Karpas-422 (cell line): ENCODE results near the gene HYDIN. TPM values are rescaled to one million over a fixed set of nuclear protein-coding genes. Genes with fewer than 3 reads are reported as not detected.

Source experiments
- DNase-seq: peaks from one replicate; pipeline ENCODE4 v3.0.0-alpha.2; 2015
- H2AFZ ChIP-seq: fragments of 200-600 bp; sonication (generic); 2 replicates; pipeline ENCODE4 v1.6.1; 2014; ENCODE audit warnings: antibody characterized with exemption, low read length, mixed read lengths
- H3K27ac ChIP-seq: fragments of 200-600 bp; sonication (generic); 2 replicates; pipeline ENCODE4 v1.5.1; 2014; ENCODE audit warnings: mild to moderate bottlenecking, low read length, moderate library complexity
- H3K27me3 ChIP-seq: fragments of 200-600 bp; sonication (generic); 2 replicates; pipeline ENCODE4 v1.6.1; 2014; ENCODE audit warnings: low read length, mixed read lengths
- H3K36me3 ChIP-seq: fragments of 200-600 bp; sonication (generic); 2 replicates; pipeline ENCODE4 v1.6.1; 2014; ENCODE audit warnings: low read length, mixed read lengths; ENCODE audit not compliant: insufficient read depth
- H3K4me1 ChIP-seq: fragments of 200-600 bp; sonication (generic); 2 replicates; pipeline ENCODE4 v1.6.1; 2014; ENCODE audit warnings: mild to moderate bottlenecking, low read length, mixed read lengths
- H3K4me2 ChIP-seq: fragments of 200-600 bp; sonication (generic); 2 replicates; pipeline ENCODE4 v1.6.1; 2014; ENCODE audit warnings: low read length, low read depth, mild to moderate bottlenecking; ENCODE audit not compliant: poor library complexity, severe bottlenecking
- H3K4me3 ChIP-seq: fragments of 200-600 bp; sonication (generic); 2 replicates; pipeline ENCODE4 v1.5.1; 2014; ENCODE audit warnings: mild to moderate bottlenecking, antibody characterized with exemption, low read length, mixed read lengths
- H3K79me2 ChIP-seq: fragments of 200-600 bp; sonication (generic); 2 replicates; pipeline ENCODE4 v1.6.1; 2014; ENCODE audit warnings: mild to moderate bottlenecking, low read length, mixed read lengths
- H3K9ac ChIP-seq: fragments of 200-600 bp; sonication (generic); 2 replicates; pipeline ENCODE4 v1.6.0; 2014; ENCODE audit warnings: low read length
- H3K9me2 ChIP-seq: fragments of 200-600 bp; sonication (generic), shearing (Covaris generic); replicated peaks from 2 replicates; pipeline ENCODE4 v1.6.0; 2014; ENCODE audit warnings: mild to moderate bottlenecking, low read length, moderate library complexity; ENCODE audit not compliant: insufficient read depth
- H3K9me3 ChIP-seq: fragments of 300-700, 200-600 bp; sonication (generic); 2 replicates; pipeline ENCODE4 v1.6.1; 2014; ENCODE audit warnings: low read length, mixed read lengths
- H4K20me1 ChIP-seq: fragments of 200-600 bp; sonication (generic); 2 replicates; pipeline ENCODE4 v1.6.1; 2014; ENCODE audit warnings: mild to moderate bottlenecking, antibody characterized with exemption, low read length, low read depth; ENCODE audit not compliant: insufficient read depth
- total RNA-seq: library from RNA; depleted of rRNA; stranded (reverse); fragments of >200 nt; shearing (Covaris generic); gene quantifications from 2 replicates; pipeline ENCODE4 v1.2.3, GENCODE V29; 2014; ENCODE audit warnings: low replicate concordance

HYDIN gene
- total RNA-seq, 1 experiment from 2014 or later, result not detected

DNA sequence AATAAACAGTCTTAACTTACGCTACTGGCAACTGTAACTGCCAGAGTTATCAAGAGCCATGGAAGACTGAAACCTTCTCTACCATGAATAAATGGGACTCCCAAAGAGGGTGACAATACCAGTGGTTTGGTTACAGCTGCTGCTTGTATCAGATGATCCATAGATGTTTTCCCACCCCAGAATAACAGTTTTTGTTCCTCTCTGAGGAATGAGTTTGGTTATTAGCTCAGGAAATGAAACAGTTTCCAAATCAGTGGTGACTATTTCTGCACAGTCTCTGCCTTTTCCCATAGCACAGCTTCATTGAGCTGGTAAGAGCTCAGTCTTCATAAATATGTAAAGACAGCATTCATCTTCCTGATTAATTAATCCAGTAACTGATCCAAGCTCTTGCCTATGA lies 14.0 kb upstream of the HYDIN start:
- Histone ChIP-seq H3K9me2 (no peaks in the 10 kb centered on the region), H3K9me3 (no peaks in the 10 kb centered on the region), H3K79me2 (no peaks in the 10 kb centered on the region), H4K20me1 (no peaks in the 10 kb centered on the region), H3K27ac (no peak overlapping the region), H2AFZ (no peak overlapping the region), H3K27me3 (no peaks in the 10 kb centered on the region), H3K4me1 (no peaks in the 10 kb centered on the region), H3K4me3 (no peak overlapping the region), H3K36me3 (no peaks in the 10 kb centered on the region), H3K9ac (no peak overlapping the region), H3K4me2 (no peak overlapping the region)
- DNase-seq, result no peak

DNA sequence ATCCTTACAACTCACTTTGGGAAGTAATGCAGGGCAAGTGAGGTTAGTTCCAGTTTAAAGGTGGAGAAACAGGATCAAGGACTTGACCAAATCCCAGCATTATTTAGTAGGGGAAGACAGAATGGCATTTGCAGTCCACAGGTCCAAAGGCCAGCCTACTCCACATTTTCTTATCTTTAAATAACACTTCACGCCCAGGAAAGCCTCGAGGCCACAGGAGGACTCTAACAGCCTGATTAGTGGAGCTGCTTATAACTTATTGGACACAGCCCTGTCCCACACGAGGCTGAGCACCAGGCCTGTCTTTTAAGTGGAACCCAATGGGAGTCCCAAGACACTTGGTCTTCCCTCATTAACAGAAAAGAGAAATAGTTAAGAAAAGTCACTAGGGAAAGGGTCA lies 12.1 kb upstream of the HYDIN start:
- no peak overlapping the region for H3K9ac ChIP-seq
- no peaks in the 10 kb centered on the region for H3K9me3 ChIP-seq
- H3K36me3 ChIP-seq, result no peaks in the 10 kb centered on the region
- no peaks in the 10 kb centered on the region for H3K27me3 ChIP-seq
- no peaks in the 10 kb centered on the region for H3K79me2 ChIP-seq
- H3K9me2 ChIP-seq, result no peaks in the 10 kb centered on the region
- no peak overlapping the region for H3K4me2 ChIP-seq
- no peaks in the 10 kb centered on the region for H4K20me1 ChIP-seq
- no peak overlapping the region for H2AFZ ChIP-seq
- H3K4me1 ChIP-seq, result no peaks in the 10 kb centered on the region
- no peak overlapping the region for H3K27ac ChIP-seq
- H3K4me3 ChIP-seq, result no peak overlapping the region
- no peak for DNase-seq

DNA sequence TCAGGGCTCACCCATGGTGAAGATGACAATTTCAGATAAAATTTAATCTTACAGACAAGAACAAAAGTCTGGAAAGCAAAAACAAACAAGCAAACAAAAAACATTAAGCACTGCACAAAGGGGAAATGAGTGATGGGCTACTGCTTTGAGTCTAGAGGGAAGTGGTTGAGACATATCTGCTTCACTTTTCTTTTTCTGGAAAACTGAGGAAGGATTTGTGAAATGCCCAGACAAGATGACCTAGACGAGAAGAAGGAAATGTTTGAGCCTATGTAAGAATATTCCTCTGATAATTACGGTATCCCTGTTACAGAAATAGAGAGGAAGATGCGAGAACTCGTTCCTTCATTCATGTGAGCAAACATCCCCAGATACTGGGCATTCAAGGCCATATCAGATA lies 11.5 kb upstream of the HYDIN start:
- DNase-seq, result no peak
- Histone ChIP-seq H3K4me2 (no peak overlapping the region), H3K4me1 (no peaks in the 10 kb centered on the region), H2AFZ (no peak overlapping the region), H4K20me1 (no peaks in the 10 kb centered on the region), H3K36me3 (no peaks in the 10 kb centered on the region), H3K9me2 (no peaks in the 10 kb centered on the region), H3K27ac (no peak overlapping the region), H3K9me3 (no peaks in the 10 kb centered on the region), H3K79me2 (no peaks in the 10 kb centered on the region), H3K27me3 (no peaks in the 10 kb centered on the region), H3K4me3 (no peak overlapping the region), H3K9ac (no peak overlapping the region)

DNA sequence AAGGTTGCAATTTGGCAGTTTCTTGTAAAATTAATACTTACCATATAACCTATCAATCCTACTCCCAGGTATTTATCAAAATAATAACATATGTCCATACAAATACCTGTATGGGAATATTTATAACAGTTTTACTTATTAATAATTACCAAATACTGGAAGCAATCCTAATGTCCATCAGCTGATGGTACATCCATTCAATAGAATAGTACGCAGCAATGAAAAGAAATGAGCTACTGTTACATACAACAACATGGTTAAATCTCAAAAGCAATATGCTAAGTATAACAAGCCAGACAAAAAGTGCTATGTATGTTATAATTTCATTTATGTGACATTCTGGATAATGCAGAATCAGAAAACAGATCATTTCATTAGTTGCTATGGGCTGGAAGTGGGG lies 1.2 kb downstream of the HYDIN start:
- Histone ChIP-seq H3K36me3 (no peaks in the 10 kb centered on the region), H3K4me1 (no peaks in the 10 kb centered on the region), H3K27ac (no peak overlapping the region), H3K9me2 (no peaks in the 10 kb centered on the region), H3K9ac (no peak overlapping the region), H2AFZ (no peak overlapping the region), H3K4me3 (no peak overlapping the region), H4K20me1 (no peaks in the 10 kb centered on the region), H3K27me3 (no peaks in the 10 kb centered on the region), H3K4me2 (no peak overlapping the region), H3K79me2 (no peaks in the 10 kb centered on the region), H3K9me3 (peaks cover 19% of the 10 kb centered on the region)
- no peak for DNase-seq

DNA sequence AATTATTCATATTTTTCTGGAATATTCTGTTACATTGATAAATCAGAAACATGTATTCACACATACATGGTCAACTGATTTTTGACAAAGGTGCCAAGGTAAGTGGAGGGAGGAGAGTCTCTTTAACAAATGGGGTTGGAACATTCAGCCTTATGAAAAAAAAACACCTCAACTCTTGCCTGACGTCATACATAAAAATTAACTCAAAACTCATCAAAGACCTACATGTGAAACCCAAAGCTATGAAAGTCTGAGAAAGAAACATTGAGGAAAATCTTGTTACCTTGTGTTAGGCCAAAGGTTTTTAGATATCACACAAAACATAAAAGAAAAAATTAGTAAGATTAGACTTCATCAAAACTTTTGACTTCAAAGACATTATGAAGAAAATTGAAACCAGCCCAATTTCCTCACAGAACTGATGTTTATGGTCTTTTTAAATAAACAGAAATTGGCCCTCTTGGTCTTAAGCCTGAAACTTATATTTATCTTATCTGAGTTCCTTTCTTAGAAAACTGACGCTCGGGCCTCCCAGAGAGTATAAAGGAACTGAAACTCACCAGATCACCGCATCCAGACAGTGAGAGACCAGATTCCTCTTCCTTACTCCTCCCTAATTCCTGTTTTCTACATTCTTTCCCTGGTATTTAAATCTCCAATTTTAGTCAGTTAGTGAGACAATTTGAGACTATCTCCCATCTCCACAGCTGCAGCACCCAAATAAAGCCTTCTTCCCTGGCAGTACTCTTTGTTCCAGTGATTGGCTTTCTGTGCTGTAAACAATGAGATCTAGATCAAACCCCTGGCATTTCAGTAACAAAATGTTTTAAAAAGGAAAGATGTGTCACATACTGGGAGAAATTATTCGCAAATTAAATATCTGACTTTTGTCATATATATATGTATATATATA lies 4.0 kb downstream of the HYDIN start:
- no peaks in the 10 kb centered on the region for H3K4me1 ChIP-seq
- no peaks in the 10 kb centered on the region for H3K9me2 ChIP-seq
- no peaks in the 10 kb centered on the region for H4K20me1 ChIP-seq
- H3K4me3 ChIP-seq, result no peak overlapping the region
- no peak overlapping the region for H3K27ac ChIP-seq
- H3K79me2 ChIP-seq, result no peaks in the 10 kb centered on the region
- no peak overlapping the region for H3K4me2 ChIP-seq
- no peaks in the 10 kb centered on the region for H3K36me3 ChIP-seq
- H2AFZ ChIP-seq, result no peak overlapping the region
- H3K9me3 ChIP-seq, result peaks cover 24% of the 10 kb centered on the region
- no peak overlapping the region for H3K9ac ChIP-seq
- DNase-seq, result no peak
- H3K27me3 ChIP-seq, result no peaks in the 10 kb centered on the region

DNA sequence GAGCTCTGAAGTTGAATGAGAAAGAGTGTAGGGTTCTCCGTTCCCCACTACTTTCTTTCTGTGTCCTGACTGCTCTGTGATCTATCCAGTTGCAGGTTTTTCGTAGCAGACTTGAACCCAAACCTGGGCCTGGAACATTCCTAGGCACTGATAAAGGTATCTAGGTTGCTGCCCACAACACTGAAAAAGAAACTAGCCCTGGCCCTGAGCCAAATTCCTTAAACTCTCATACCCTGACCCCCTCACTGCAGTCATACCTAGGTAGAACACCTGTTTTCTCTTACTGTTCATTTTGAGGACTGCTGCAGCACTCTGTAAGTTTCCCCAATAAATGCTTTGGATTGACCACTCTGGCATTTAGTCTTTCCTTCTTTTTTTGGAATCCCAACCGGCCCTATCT lies 5.4 kb downstream of the HYDIN start:
- Histone ChIP-seq H3K9ac (no peak overlapping the region), H3K4me1 (no peaks in the 10 kb centered on the region), H3K36me3 (no peaks in the 10 kb centered on the region), H2AFZ (no peak overlapping the region), H4K20me1 (no peaks in the 10 kb centered on the region), H3K4me3 (no peak overlapping the region), H3K79me2 (no peaks in the 10 kb centered on the region), H3K9me2 (no peaks in the 10 kb centered on the region), H3K27me3 (no peaks in the 10 kb centered on the region), H3K4me2 (no peak overlapping the region), H3K27ac (no peak overlapping the region), H3K9me3 (peaks cover 24% of the 10 kb centered on the region)
- no peak for DNase-seq

DNA sequence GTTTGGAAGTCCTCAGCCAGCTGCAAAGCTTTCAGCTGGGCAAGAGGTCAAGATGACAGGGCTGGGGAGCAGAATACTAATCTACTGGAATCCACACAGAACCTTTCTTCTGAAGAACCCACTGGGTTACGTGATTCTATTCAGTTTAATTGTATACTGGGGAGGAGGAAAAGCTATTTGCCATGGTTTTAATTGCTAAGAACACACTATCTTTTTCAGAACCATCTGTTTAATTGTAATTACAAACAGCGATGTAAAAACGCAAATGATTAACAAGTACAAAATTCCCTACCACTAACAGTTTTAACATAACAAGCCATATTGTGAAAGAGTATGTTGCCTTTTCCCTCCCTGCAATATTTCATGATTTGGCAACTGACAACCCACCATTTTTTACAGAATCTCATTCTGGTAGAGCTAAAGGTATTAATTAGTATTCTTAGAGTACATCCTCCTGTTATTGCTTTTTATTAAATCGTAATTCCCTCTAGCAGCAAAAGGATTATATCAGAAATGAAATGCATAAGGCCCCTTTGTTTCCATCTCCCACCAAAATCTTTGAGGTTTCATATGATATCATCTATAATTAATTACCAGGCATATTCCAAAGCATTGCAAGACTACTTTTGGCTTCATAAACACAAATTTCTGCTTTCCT lies 12.1 kb downstream of the HYDIN start:
- Histone ChIP-seq H3K4me1 (no peaks in the 10 kb centered on the region), H4K20me1 (no peaks in the 10 kb centered on the region), H3K9me2 (no peaks in the 10 kb centered on the region), H3K36me3 (no peaks in the 10 kb centered on the region), H3K79me2 (no peaks in the 10 kb centered on the region), H3K27ac (no peak overlapping the region), H3K27me3 (no peaks in the 10 kb centered on the region), H3K4me3 (no peak overlapping the region), H2AFZ (no peak overlapping the region), H3K4me2 (no peak overlapping the region), H3K9ac (no peak overlapping the region), H3K9me3 (0 out of 2 replicates have a peak, but pooled peaks cover 5% of the 10 kb centered on the region)
- no peak for DNase-seq

DNA sequence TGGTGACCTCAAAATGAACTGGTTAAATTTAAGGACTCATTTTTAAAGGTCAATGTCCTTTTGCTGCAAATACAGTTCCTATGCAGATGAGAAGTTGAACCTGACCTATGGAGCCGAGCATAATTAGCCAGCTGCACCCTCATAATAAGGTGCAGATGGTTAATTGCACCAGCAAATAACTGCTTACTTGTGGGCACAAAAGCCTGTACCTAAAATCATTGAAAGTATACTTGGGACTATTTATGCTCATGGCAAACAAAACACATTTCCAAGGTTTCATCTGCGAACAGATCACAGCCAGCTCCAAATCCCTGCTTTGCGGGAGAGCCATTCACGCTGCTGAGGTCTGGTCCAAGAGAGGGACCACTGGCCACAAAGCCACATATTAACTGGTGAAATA lies 13.0 kb downstream of the HYDIN start:
- no peak overlapping the region for H3K9ac ChIP-seq
- no peak overlapping the region for H3K4me3 ChIP-seq
- no peaks in the 10 kb centered on the region for H3K4me1 ChIP-seq
- H3K27ac ChIP-seq, result no peak overlapping the region
- H3K9me3 ChIP-seq, result 0 out of 2 replicates have a peak, but pooled peaks cover 5% of the 10 kb centered on the region
- no peak overlapping the region for H2AFZ ChIP-seq
- no peak for DNase-seq
- H3K79me2 ChIP-seq, result no peaks in the 10 kb centered on the region
- H3K27me3 ChIP-seq, result no peaks in the 10 kb centered on the region
- no peak overlapping the region for H3K4me2 ChIP-seq
- no peaks in the 10 kb centered on the region for H3K36me3 ChIP-seq
- H3K9me2 ChIP-seq, result no peaks in the 10 kb centered on the region
- H4K20me1 ChIP-seq, result no peaks in the 10 kb centered on the region
